ENCODE measurements around the gene TPX2. TPM values are rescaled to one million over a fixed set of nuclear protein-coding genes. Genes with fewer than 3 reads are reported as not detected.

The TPX2 gene
- total and polyA plus RNA-seq, 7 donors: 0.63 to 8.5 (median 2.2) TPM

DNA sequence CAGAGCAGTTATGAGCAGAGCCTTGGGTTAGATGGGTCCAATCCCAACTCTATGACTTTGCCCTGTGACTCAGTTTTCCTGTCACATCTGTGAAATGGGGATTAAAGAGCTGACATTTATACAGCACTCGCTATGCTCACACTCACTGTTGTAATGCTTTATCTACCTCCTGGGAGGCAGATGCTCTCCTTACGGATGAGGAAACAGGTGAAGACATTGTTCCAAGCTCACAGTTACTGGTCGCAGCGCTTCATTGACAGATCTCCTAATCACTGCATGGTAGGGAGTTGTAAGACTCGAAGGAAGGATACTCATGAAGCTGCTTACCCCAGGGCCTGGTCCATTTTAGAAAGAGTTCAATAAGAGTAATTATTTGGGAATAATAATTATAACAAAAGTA is 77.1 kb downstream of the TPX2 start:
- H3K27me3 ChIP-seq (ENCODE audit: insufficient read depth in 3 of 3, low read length in 2 of 3): no peaks in the 10 kb centered on the region
- intact Hi-C loops (cut with DNase I): loop anchor here in 1 of 2 donors (5.0 kb wide), 1 partner anchor 69 kb away; no protein-coding TSS in a partner anchor
- 66 to 83% (median 69%) methylated on average over 5 of the region's 5 CpGs for WGBS, 3 donors
- no peak for DNase-seq
- no peak overlapping the region for H3K4me3 ChIP-seq
- no peaks in the 10 kb centered on the region for H3K36me3 ChIP-seq (ENCODE audit: insufficient read depth in 1 of 2, low read depth in 1 of 2)
- H3K27ac ChIP-seq: peak overlapping the region; percentile 90
- no peaks in the 10 kb centered on the region for H3K9me3 ChIP-seq
- peaks cover 57% of the 10 kb centered on the region for H3K4me1 ChIP-seq
- TF ChIP-seq, protein P1, sequence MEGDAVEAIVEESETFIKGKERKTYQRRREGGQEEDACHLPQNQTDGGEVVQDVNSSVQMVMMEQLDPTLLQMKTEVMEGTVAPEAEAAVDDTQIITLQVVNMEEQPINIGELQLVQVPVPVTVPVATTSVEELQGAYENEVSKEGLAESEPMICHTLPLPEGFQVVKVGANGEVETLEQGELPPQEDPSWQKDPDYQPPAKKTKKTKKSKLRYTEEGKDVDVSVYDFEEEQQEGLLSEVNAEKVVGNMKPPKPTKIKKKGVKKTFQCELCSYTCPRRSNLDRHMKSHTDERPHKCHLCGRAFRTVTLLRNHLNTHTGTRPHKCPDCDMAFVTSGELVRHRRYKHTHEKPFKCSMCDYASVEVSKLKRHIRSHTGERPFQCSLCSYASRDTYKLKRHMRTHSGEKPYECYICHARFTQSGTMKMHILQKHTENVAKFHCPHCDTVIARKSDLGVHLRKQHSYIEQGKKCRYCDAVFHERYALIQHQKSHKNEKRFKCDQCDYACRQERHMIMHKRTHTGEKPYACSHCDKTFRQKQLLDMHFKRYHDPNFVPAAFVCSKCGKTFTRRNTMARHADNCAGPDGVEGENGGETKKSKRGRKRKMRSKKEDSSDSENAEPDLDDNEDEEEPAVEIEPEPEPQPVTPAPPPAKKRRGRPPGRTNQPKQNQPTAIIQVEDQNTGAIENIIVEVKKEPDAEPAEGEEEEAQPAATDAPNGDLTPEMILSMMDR (IDR thresholded peaks at IDR 0.05): no peak
- ATAC-seq: no peak

DNA sequence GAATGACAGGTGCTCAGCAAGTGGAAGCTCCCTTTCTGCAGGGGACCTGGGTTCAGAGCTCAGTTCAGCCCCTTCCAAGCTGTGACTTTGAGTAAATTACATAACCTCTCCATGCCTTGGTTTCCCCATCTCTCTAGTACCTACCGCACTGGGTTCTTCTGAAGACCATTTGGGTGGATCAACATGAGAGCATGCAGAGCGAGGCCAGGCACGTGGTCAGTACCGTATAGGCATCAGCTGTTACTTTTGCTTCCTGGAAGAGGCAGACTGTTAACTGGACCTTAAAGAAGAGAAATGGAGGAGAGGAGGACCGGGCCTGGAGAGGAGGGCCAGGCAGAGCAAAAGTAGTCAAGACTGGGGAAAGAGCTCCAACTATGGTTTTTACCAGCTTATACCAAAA is 78.4 kb downstream of the TPX2 start:
- Histone ChIP-seq H3K4me1 (peaks cover 45% of the 10 kb centered on the region), H3K27me3 (ENCODE audit: insufficient read depth in 3 of 3, low read length in 2 of 3) (no peaks in the 10 kb centered on the region), H3K9me3 (no peaks in the 10 kb centered on the region), H3K4me3 (no peak overlapping the region), H3K36me3 (ENCODE audit: insufficient read depth in 1 of 2, low read depth in 1 of 2) (no peaks in the 10 kb centered on the region), H3K27ac (peak overlapping the region; percentile 80)
- TF ChIP-seq, protein P1 (IDR thresholded peaks at IDR 0.05): no peak
- intact Hi-C loops (cut with DNase I): loop anchor here in 1 of 2 donors (5.0 kb wide), 1 partner anchor 70 kb away; no protein-coding TSS in a partner anchor
- 71 to 80% (median 74%) methylated on average over 5 of the region's 5 CpGs for WGBS, 3 donors
- ATAC-seq (no peak), DNase-seq (no peak)

DNA sequence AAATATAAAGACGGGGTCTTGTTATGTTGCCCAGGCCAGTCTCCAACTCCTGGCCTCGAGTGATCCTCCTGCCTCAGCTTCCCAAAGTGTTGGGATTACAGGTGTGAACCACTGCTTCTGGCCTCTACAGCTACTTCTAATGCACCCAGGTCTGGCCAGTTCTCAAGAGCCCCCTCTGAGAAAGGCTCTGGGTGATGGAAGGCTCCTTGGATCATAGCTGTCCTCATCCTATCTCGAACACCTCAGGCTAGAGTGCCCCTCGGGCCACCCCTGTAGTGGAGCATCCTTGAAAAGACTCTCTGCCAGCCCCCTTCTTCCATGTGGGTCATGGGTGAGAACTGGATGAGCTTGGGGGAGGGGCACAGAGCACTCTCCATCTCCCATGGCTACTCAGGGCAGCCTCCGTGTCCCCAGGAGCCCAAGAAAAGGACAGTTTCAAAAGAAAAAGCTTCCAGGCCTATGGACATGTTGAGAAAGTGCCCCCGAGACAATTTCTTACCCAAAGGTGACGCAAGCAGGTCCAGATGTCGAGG is 79.4 kb downstream of the TPX2 start:
- H3K27ac ChIP-seq: peak overlapping the region; percentile 80

DNA sequence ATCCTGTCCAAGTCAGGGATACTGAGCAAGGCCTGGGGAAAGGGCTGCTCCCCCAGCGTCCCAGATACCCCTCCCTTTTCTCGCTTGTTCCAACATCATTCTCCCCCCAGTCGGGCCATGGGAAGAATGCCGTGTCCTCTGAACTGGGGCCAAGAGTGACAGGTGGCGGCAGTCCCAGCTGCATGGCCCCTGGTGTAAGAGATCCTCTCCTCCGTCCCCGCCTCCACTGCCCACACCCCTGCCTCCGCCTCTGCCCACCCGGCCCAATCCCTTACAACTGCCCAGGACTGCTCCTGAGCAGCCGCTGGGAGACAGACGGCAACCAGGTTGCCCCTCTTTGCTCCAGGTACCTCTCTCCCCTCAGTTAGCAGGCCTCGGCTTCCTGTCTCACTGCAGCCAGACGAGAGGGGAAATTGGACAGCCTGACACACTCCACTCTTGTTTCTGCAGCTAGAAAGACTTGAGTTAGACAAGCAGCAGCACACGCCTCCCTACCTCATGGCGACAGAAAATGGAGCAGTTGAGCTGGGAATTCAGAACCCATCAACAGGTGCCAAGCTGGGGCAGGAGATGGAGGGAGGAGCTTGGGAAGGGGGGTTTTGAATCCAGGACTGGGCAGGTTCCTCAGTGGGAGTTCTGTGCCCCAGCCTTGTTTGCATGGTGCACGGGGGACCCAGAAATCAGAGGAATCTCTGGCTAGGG is 80.1 kb downstream of the TPX2 start, which contains the start of gene MYLK2:
Gene MYLK2 (plus strand): TSS at position 274 of the 702 bp plus-strand sequence. CDS start 225 bp downstream, at position 499.
- intact Hi-C loops (cut with DNase I): loop anchor here in 1 of 2 donors (5.0 kb wide), 1 partner anchor 72 kb away; no protein-coding TSS in a partner anchor
- H3K27ac ChIP-seq: peak within 1 kb of the TSS; percentile 80
- H3K4me3 ChIP-seq: peak within 1 kb of the TSS; percentile 78
- TF ChIP-seq, protein P1 (IDR thresholded peaks at IDR 0.05): no peak
- peaks cover 43% of the 10 kb centered on the region for H3K4me1 ChIP-seq
- H3K36me3 ChIP-seq (ENCODE audit: insufficient read depth in 1 of 2, low read depth in 1 of 2): peaks cover 0 to 12% of the 10 kb centered on the region in 2 donors
- H3K9me3 ChIP-seq: no peaks in the 10 kb centered on the region
- whole genome bisulfite sequencing, 3 donors: 17 to 28% (median 25%) methylated on average over 13 to 16 of the region's 16 CpGs
- ATAC-seq (peak; percentile 63 to 70 (median 66)), DNase-seq (peak; percentile 81 to 92)
- H3K27me3 ChIP-seq (ENCODE audit: insufficient read depth in 3 of 3, low read length in 2 of 3): no peaks in the 10 kb centered on the region

More for the DNA sequence above, 79.4 kb downstream of the TPX2 start:
- Histone ChIP-seq H3K9me3 (no peaks in the 10 kb centered on the region), H3K4me1 (peaks cover 41% of the 10 kb centered on the region), H3K4me3 (peak overlapping the region; percentile 78), H3K36me3 (ENCODE audit: insufficient read depth in 1 of 2, low read depth in 1 of 2) (peaks cover 0 to 5% of the 10 kb centered on the region in 2 donors), H3K27me3 (ENCODE audit: insufficient read depth in 3 of 3, low read length in 2 of 3) (no peaks in the 10 kb centered on the region)
- ATAC-seq: no peak
- WGBS, 3 donors: 40 to 72% (median 56%) methylated on average over 8 of the region's 8 CpGs
- DNase-seq: no peak
- TF ChIP-seq, protein P1 (IDR thresholded peaks at IDR 0.05): no peak
- intact Hi-C loops (cut with DNase I): loop anchor here in 1 of 2 donors (5.0 kb wide), 1 partner anchor 71 kb away; no protein-coding TSS in a partner anchor
